ENCODE data around the gene MGAT1.

- TF ChIP-seq YY1 (IDR thresholded peaks at IDR 0.05; ENCODE audit: extremely low read depth, insufficient replicate concordance, low read depth, low read length) (no peak), CTCF (IDR thresholded peaks at IDR 0.05 in 2 of 3, conservative IDR thresholded peaks at IDR 0.05 in 1 of 3; ENCODE audit: borderline replicate concordance in 1 of 3, insufficient read depth in 1 of 3, low read depth in 2 of 3, low read length in 2 of 3) (no peak)
Measured at GRCh38 chr5:180795771-180796313, 6.8 kb downstream of the MGAT1 start.
